H1 (cell line): ENCODE results near the gene NLRP8.
"Not testable (repeated sequence)": the region's sequence is repeated elsewhere in the genome, so short reads cannot be mapped to it uniquely, and the experiment has no call there.

ENCODE experiments used
- EP300 ChIP-seq, 2 experiments: IDR thresholded peaks; 1 replicate in 1 of 2; 2 replicates in 1 of 2; pipeline ENCODE4 v1.6.1; 2011 to 2012; ENCODE audit warnings: low read depth in 2 of 2, low read length in 2 of 2, mild to moderate bottlenecking in 2 of 2, borderline replicate concordance in 1 of 2, inconsistent platforms in 1 of 2, moderate library complexity in 1 of 2
- EZH2 ChIP-seq: fragments of 200-600 bp; sonication (generic); IDR thresholded peaks from 2 replicates; pipeline ENCODE4 v1.7.1; 2012; ENCODE audit warnings: low read depth, mild to moderate bottlenecking, moderate library complexity, low read length, inconsistent platforms; ENCODE audit not compliant: severe bottlenecking
- FOSL1 ChIP-seq: IDR thresholded peaks from 2 replicates; pipeline ENCODE4 v1.6.1; 2011; ENCODE audit warnings: mild to moderate bottlenecking, low read depth, low read length, moderate library complexity; ENCODE audit not compliant: insufficient read depth
- HDAC2 ChIP-seq, 2 experiments: fragments of 300-600 bp in 1 of 2; sonication (generic) in 1 of 2; IDR thresholded peaks; 2 replicates each; pipeline ENCODE4 v1.6.1; 2011 to 2012; ENCODE audit warnings: low read depth in 2 of 2, low read length in 2 of 2, mild to moderate bottlenecking in 2 of 2, moderate library complexity in 2 of 2, borderline replicate concordance in 1 of 2, inconsistent platforms in 1 of 2
- MAX ChIP-seq: IDR thresholded peaks from 2 replicates; pipeline ENCODE4 v1.6.1; 2012; ENCODE audit warnings: inconsistent platforms
- NANOG ChIP-seq: IDR thresholded peaks from 2 replicates; pipeline ENCODE4 v1.6.1; 2011; ENCODE audit warnings: low read length, low read depth, mild to moderate bottlenecking, inconsistent platforms; ENCODE audit not compliant: insufficient read depth, poor library complexity, severe bottlenecking
- POLR2AphosphoS5 ChIP-seq: IDR thresholded peaks from 2 replicates; pipeline ENCODE4 v1.6.1; 2011; ENCODE audit warnings: low read depth, low read length
- RBBP5 ChIP-seq: IDR thresholded peaks from 2 replicates; pipeline ENCODE4 v1.7.1; 2012; ENCODE audit warnings: low read depth, mild to moderate bottlenecking, inconsistent platforms, low read length, moderate library complexity, borderline replicate concordance
- SIX5 ChIP-seq: IDR thresholded peaks from 2 replicates; pipeline ENCODE4 v1.6.1; 2011; ENCODE audit warnings: mild to moderate bottlenecking, low read depth, low read length
- SP1 ChIP-seq: IDR thresholded peaks from 2 replicates; pipeline ENCODE4 v1.6.1; 2011; ENCODE audit warnings: low read depth, low read length
- USF2 ChIP-seq: IDR thresholded peaks from 2 replicates; pipeline ENCODE4 v1.6.1; 2011; ENCODE audit warnings: low read length, improper control_type of control experiment
- TF ChIP-seq, protein P1 (sequence below), 3 experiments: IDR thresholded peaks; 1 replicate in 2 of 3; 2 replicates in 1 of 3; pipeline versions ENCODE4 v1.5.1 to v1.6.1; 2011; ENCODE audit warnings: low read length in 3 of 3, mild to moderate bottlenecking in 3 of 3, inconsistent platforms in 2 of 3, low read depth in 1 of 3, moderate library complexity in 1 of 3; ENCODE audit not compliant: insufficient read depth in 1 of 3; ENCODE audit errors: control extremely low read depth in 1 of 3

- not testable (repeated sequence) for TF ChIP-seq EZH2; SP1; USF2; POLR2AphosphoS5; HDAC2 (IDR thresholded peaks at IDR 0.05; ENCODE audit: borderline replicate concordance in 1 of 2, low read depth in 2 of 2, low read length in 2 of 2); RBBP5; NANOG; SIX5; EP300 (IDR thresholded peaks at IDR 0.05; ENCODE audit: borderline replicate concordance in 1 of 2, low read depth in 2 of 2, low read length in 2 of 2); FOSL1; MAX
- TF ChIP-seq, protein P1, sequence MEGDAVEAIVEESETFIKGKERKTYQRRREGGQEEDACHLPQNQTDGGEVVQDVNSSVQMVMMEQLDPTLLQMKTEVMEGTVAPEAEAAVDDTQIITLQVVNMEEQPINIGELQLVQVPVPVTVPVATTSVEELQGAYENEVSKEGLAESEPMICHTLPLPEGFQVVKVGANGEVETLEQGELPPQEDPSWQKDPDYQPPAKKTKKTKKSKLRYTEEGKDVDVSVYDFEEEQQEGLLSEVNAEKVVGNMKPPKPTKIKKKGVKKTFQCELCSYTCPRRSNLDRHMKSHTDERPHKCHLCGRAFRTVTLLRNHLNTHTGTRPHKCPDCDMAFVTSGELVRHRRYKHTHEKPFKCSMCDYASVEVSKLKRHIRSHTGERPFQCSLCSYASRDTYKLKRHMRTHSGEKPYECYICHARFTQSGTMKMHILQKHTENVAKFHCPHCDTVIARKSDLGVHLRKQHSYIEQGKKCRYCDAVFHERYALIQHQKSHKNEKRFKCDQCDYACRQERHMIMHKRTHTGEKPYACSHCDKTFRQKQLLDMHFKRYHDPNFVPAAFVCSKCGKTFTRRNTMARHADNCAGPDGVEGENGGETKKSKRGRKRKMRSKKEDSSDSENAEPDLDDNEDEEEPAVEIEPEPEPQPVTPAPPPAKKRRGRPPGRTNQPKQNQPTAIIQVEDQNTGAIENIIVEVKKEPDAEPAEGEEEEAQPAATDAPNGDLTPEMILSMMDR (IDR thresholded peaks at IDR 0.05; ENCODE audit: control extremely low read depth in 1 of 3, insufficient read depth in 1 of 3, low read depth in 1 of 3, low read length in 3 of 3): not testable (repeated sequence)
These were observed 2.9 kb downstream of the NLRP8 start for GRCh38 chr19:55950566-55950965.
